HG02798 (cell line): ENCODE measurements around the gene VPS8.

Experiments used
- ATAC-seq: cut with Tn5 transposase; IDR thresholded peaks from one replicate; pipeline ENCODE4 v1.9.1; 2021; ENCODE audit warnings: mild to moderate bottlenecking; ENCODE audit not compliant: unreplicated experiment, poor library complexity

The VPS8 gene

GRCh38 chr3:184783319-184783718 lies 28.6 kb upstream of the VPS8 start:
- no peak for ATAC-seq

- no peak for ATAC-seq
Measured at GRCh38 chr3:184784731-184785500, 27.1 kb upstream of the VPS8 start.

GRCh38 chr3:184785890-184786279 lies 26.1 kb upstream of the VPS8 start:
- ATAC-seq = no peak

GRCh38 chr3:184786280-184786941 lies 25.6 kb upstream of the VPS8 start:
- no peak for ATAC-seq

DNA sequence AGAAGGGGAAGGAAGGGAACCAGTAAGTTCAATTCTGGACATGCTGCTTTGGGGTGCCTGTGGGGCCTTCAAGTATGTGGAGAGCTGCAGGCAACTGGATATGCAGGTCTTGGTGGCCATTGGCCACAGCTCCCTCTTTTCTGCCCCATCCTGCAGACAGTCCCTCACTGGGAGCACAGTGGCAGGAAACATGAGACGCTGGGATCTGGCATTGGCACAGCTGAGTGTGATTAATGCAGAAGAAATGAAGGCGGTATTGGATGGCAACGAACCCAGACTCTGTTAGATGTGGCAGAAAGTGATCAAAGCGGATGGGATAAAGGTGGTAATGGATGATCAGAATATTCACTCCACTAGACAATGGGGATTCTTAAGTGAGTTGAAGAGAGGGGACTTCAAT lies 23.2 kb upstream of the VPS8 start:
- ATAC-seq = no peak

DNA sequence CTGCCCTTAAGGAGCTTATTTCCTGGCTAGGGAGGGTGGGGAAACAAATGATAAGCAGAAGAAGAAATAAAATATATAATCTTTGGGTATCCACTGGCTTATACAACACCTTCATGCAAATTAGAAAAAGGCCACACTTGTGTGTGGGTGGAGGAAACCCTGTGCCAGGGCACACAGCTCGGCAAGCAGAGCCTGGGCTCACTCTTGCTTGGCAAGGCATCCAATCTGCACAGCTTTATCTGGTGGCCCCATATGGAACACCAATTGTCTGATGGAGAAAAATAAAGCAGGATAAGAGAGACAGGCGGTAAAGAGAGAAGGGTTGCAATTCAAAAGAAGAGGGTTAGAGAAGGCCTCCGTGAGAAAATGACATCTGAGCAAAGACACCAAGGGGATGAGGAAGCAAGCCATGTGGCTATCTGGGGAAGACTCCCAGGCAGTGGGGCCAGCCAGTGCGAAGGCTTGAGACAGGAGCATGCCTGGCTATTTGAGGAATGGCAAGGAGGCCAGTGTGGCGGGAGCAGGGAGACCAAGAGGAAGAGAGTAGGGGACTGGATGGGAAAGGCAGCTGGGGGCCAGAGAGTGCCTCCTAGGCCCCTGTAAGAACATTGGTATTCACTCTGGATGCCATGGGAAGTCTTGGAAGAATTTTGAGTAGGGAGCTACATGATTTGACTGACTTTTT lies 22.5 kb upstream of the VPS8 start:
- ATAC-seq = no peak

GRCh38 chr3:184791171-184791570 lies 20.8 kb upstream of the VPS8 start:
- no peak for ATAC-seq

GRCh38 chr3:184795522-184796190 lies 16.3 kb upstream of the VPS8 start:
- ATAC-seq = no peak

- ATAC-seq = no peak
Measured at GRCh38 chr3:184796551-184796950, 15.4 kb upstream of the VPS8 start.

DNA sequence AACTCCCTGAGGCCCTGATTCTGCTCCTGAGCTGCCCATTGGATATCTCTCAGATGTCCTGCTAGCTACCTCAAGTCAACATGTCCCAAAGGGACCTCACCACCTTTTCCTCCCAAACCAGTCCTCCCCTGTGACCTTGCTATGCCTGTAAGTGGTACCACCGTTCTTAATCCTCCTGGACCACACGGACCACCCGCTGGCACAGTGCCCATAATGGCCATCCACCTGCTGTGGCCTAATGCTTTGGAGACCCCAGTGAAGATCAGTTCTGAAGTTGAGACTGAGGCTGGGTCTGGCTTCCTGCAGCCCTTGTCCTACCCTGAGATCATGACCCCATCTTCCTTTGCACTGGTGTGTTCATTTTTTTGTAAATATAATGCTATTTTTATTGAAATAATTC lies 15.0 kb upstream of the VPS8 start:
- ATAC-seq = no peak

- no peak for ATAC-seq
Measured at GRCh38 chr3:184798120-184798519, 13.8 kb upstream of the VPS8 start.

GRCh38 chr3:184800349-184800930 lies 11.5 kb upstream of the VPS8 start:
- ATAC-seq = no peak

GRCh38 chr3:184801241-184801785 lies 10.7 kb upstream of the VPS8 start:
- ATAC-seq = no peak

- ATAC-seq = no peak
Measured at GRCh38 chr3:184802150-184802549, 9.8 kb upstream of the VPS8 start.

DNA sequence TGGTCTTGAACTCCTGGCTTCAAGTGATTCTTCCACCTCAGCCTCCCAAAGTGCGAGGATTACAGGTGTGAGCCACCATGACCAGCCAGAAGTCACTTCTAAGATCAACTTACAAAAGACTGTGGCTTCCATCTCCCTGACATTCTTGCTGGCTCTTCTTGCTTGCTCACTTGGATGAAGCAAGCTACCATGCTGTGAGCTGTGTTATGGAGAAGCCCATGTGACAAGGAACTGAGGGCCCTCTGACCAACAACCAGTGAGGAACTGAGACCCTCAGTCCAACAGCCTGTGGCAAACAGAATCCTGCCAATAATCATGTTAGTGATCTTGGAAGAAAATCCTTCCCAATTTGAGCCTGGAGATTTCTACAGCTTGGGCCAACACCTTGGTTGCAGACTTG lies 7.2 kb upstream of the VPS8 start:
- no peak for ATAC-seq

DNA sequence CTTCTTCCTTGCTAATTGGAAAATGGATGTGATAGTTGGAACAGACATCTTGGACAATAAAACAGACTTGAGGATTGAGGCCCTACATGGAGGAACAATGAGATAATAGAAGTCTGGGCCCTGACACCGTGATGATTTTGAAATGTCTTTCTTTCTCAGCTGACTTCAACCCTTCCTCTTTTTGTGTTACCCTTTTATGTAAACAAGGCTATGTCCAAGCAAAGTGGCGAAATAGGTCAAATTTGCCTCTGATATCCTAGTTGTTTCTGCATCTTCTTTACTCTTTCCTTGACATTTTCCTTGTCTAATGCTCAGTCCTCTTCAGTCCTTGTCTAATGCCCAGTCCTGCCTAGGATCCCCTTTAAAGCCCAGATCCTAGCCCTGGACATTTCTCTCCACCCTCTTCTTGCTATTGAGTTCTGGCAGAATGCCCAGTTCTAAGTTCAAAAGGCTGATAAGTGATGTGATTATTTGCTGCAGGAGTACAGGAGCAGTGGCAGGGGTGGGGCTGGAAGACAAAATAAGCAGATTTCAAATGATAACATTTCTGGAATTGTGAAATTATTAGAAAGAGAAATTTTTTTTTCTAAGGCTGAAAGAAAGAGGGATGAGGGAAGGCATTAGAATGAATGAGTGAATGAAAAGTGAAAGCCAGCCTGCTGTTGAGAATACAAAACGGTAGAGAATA lies 6.5 kb upstream of the VPS8 start:
- no peak for ATAC-seq

- no peak for ATAC-seq
Measured at GRCh38 chr3:184806567-184807271, 5.2 kb upstream of the VPS8 start.

GRCh38 chr3:184807549-184807948 lies 4.4 kb upstream of the VPS8 start:
- no peak for ATAC-seq

DNA sequence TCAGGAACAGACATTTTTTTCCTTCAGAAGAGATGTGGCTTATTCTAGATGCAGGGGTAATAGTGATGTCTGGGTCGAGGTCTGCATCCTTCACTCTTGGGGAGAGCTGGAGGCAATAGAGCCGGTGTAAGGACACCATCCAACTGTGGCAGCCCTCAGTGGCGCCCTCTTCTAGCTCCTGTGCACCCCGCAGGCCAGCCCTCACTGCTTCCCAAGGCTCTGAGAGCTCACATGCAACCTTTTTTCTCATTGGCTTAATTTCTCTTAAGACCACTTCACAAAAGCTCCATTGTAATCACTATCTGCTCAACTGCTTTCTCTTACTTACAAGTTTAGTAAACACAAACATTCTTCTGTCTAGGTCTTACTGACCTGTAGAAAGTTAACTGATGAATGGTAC lies 3.9 kb upstream of the VPS8 start:
- ATAC-seq = no peak
